ENCODE measurements around the gene ATP1B3.

DNA sequence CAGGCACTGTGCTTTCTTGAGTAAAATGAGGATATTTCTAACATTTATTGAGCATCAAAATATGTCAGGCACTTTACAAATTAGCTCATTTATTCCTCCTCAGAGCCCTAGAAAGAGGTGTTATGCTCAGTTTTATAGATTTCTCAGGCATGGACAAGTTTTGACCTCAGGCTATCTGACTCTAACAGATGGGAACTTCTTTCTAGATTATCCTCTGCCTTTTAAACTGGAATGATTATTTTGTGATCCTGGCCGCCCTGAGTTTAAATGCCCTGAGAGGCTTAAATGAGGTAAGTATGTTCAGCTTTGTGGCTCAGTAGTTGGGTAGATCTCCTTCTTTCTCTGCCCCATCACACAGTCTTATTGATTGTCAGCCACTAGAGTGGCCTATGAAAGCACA is 32.3 kb upstream of the ATP1B3 start:
- TF ChIP-seq, protein P1, sequence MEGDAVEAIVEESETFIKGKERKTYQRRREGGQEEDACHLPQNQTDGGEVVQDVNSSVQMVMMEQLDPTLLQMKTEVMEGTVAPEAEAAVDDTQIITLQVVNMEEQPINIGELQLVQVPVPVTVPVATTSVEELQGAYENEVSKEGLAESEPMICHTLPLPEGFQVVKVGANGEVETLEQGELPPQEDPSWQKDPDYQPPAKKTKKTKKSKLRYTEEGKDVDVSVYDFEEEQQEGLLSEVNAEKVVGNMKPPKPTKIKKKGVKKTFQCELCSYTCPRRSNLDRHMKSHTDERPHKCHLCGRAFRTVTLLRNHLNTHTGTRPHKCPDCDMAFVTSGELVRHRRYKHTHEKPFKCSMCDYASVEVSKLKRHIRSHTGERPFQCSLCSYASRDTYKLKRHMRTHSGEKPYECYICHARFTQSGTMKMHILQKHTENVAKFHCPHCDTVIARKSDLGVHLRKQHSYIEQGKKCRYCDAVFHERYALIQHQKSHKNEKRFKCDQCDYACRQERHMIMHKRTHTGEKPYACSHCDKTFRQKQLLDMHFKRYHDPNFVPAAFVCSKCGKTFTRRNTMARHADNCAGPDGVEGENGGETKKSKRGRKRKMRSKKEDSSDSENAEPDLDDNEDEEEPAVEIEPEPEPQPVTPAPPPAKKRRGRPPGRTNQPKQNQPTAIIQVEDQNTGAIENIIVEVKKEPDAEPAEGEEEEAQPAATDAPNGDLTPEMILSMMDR (IDR thresholded peaks at IDR 0.05): no peak
- no peak for TF ChIP-seq POLR2A (IDR thresholded peaks at IDR 0.05)
- TF ChIP-seq EP300 (IDR thresholded peaks at IDR 0.05): no peak

All from ovary (tissue), 3 donors.